ENCODE results near the gene CCNK. TPM values are rescaled to one million over a fixed set of nuclear protein-coding genes. Genes with fewer than 3 reads are reported as not detected.

CCNK gene
- total and polyA plus RNA-seq, 11 donors: 9.1 to 35.3 (median 29.3) TPM

DNA sequence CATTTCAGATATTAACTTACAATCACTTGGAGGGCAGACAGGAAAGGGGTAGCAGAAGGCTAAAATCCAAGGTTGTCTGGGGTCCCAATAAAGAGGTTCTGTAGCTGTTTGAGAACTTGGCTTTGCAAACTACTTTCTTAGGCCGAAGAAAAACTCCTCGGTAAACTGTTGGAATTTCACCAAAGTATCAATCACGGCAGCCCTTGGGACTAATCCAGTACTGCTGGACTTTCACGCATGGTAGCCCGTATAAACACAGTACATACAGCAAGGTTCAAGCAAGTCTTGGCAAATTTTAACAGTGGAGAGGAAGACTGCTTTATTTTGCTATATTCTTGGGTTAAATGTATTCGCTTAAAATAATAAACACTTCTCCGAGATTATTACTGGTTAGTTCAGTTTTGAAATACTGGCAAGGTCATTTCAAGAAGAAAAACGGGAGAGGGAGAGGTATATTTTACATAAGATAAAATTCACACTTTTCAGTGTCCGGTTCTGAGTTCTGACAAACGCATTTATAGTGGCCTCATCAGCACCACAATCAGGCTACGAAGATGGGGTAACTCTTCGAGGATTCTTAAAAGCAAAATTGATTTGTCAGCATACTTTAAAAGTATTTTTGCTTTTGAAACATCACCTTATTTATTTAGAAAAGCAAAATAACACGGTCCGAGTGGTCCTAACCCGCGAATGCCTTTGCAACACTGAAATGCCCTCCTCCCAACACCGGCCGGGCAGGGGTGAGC is 1.9 kb upstream of the CCNK start:
- Histone ChIP-seq H3K27me3 (no peaks in the 10 kb centered on the region), H3K27ac (peak overlapping the region; percentile 81 to 95 (median 90)), H3K4me1 (peaks cover 10 to 72% (median 55%) of the 10 kb centered on the region in 12 donors), H3K9me3 (no peaks in the 10 kb centered on the region), H3K36me3 (no peaks in the 10 kb centered on the region), H3K4me3 (peak overlapping the region; percentile 59 to 96 (median 83))
- DNase-seq: no peak
- ATAC-seq: no peak
- intact Hi-C loops (cut with DNase I): no loop called here
- WGBS, 4 donors: 7 to 16% (median 11%) methylated on average over 18 of the region's 18 CpGs
- no peak for TF ChIP-seq POLR2A (IDR thresholded peaks at IDR 0.05)
- TF ChIP-seq, protein P1, sequence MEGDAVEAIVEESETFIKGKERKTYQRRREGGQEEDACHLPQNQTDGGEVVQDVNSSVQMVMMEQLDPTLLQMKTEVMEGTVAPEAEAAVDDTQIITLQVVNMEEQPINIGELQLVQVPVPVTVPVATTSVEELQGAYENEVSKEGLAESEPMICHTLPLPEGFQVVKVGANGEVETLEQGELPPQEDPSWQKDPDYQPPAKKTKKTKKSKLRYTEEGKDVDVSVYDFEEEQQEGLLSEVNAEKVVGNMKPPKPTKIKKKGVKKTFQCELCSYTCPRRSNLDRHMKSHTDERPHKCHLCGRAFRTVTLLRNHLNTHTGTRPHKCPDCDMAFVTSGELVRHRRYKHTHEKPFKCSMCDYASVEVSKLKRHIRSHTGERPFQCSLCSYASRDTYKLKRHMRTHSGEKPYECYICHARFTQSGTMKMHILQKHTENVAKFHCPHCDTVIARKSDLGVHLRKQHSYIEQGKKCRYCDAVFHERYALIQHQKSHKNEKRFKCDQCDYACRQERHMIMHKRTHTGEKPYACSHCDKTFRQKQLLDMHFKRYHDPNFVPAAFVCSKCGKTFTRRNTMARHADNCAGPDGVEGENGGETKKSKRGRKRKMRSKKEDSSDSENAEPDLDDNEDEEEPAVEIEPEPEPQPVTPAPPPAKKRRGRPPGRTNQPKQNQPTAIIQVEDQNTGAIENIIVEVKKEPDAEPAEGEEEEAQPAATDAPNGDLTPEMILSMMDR (IDR thresholded peaks at IDR 0.05): peak in 1 of 12 donors; percentile 26

DNA sequence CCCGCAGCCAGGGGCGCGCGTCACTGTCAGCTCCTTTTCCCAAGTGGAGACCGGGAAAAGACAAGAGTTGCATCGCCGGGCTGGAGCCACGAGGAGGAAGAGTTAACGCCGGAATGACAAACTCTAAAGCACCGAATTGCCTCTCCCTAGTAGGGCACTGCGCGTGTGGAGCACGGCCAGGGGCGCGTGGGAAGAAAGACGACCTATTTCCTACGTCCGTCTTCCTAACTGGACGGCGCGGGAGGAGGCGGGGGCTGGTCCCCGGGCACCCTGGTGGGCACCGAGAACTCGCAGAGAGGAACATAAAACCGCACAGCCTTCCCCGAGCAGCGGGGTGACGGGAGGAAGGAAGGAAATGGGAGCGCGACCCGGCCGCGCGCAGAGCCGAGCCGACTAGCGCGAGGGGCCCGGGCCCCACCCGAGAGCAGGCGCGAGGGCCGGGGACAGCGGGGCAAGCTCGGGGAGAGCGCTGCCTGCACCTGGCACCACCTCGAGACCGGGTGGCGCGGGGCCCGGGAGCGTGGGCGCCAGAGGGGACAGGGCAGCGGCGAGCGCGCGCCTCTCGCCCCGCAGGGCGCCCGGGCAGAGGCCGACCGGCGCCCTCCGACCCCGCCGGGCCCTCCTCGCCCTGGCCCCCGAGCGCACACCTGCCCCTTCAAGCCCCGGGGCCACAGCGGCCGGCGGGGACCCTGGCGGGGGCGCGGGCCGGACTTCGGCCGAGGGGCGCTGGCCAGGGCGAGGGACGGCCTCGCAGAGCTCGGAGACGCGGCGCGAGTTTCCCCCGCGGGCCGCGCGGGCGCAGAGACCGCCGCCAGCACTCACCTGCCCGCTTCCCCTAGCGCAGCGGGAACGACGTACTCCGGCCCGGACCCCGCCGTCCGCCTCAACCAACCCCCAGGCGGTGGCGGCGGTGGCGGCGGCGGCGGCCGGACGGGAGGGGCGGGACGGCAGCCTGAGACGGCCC is 1.0 kb upstream of the CCNK start, which contains the start of gene SETD3:
SETD3 (minus strand) TSS at position 954 of the 964 bp plus-strand sequence. CDS start 15,054 bp downstream, outside the sequence.
- intact Hi-C loops (cut with DNase I): no loop called here
- peak in 2 of 4 donors; percentile 5 to 12 for ATAC-seq
- WGBS, 4 donors: 1% methylated on average over 41 to 122 of the region's 122 CpGs
- Histone ChIP-seq H3K36me3 (no peaks in the 10 kb centered on the region), H3K4me3 (peak within 1 kb of the TSS; percentile 67 to 96 (median 86)), H3K27me3 (no peaks in the 10 kb centered on the region), H3K9me3 (no peaks in the 10 kb centered on the region), H3K27ac (peak within 1 kb of the TSS; percentile 85 to 95 (median 92)), H3K4me1 (peaks cover 9 to 64% (median 50%) of the 10 kb centered on the region in 12 donors)
- DNase-seq: peak; percentile 64 to 79 (median 75)
- TF ChIP-seq, protein P1 (IDR thresholded peaks at IDR 0.05): peak in 4 of 12 donors; percentile 4 to 36 (median 24)
- TF ChIP-seq POLR2A (IDR thresholded peaks at IDR 0.05): peak in 1 of 2 donors; percentile 71

DNA sequence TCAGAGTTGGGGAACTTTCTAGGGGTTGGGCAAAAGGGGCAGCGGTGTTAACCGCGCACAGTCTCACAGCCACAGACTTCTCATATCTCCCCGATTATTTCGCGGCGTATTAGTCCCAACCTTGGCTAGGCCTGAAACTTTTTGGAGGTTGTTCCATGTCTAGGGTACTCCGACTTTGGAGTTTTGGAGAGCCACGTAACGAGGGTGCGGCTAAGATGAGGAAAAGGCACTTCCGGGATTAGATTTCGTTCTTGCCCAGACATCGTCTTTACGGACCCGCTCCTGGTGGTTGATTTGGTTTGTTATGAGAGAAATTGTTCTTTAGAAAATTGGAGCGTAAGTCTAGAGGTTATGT is 513 bp downstream of the CCNK start:
- peaks cover 9 to 61% (median 42%) of the 10 kb centered on the region in 12 donors for H3K4me1 ChIP-seq

More for the DNA sequence above, 513 bp downstream of the CCNK start:
- WGBS, 4 donors: 0 to 1% (median 0%) methylated on average over 10 to 17 of the region's 17 CpGs
- intact Hi-C loops (cut with DNase I): no loop called here
- DNase-seq (no peak), ATAC-seq (no peak)
- Histone ChIP-seq H3K9me3 (no peaks in the 10 kb centered on the region), H3K4me3 (peak overlapping the region; percentile 67 to 96 (median 86)), H3K27me3 (no peaks in the 10 kb centered on the region), H3K36me3 (no peaks in the 10 kb centered on the region), H3K27ac (peak overlapping the region; percentile 51 to 95 (median 88))
- TF ChIP-seq, protein P1 (IDR thresholded peaks at IDR 0.05): no peak
- no peak for TF ChIP-seq POLR2A (IDR thresholded peaks at IDR 0.05)
